Measurements from ENCODE around the gene ABCC9. TPM values are rescaled to one million over a fixed set of nuclear protein-coding genes. Genes with fewer than 3 reads are reported as not detected.

Gene ABCC9
- total RNA-seq, 1 experiment from 2014 or later: not detected

DNA sequence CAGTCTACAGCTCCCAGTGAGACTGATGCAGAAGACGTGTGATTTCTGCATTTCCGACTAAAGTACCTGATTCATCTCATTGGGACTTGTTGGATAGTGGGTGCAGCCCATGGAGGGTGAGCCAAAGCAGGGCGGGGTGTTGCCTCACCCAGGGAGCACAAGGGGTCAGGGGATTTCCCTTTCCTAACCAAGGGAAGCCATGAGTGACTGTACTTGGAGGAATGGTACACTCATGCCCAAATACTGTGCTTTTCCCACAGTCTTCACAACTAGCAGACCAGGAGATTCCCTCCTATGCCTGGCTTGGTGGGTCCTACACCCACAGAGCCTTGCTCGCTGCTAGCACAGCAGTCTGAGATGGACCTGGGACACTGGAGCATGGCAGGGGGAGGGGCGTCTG, 21.0 kb upstream of the ABCC9 start:
- intact Hi-C loops (cut with micrococcal nuclease; ENCODE audit: unreplicated experiment): no loop called here
- no peak for TF ChIP-seq CTCF (IDR thresholded peaks at IDR 0.05; ENCODE audit: unreplicated experiment)
- Mint-ChIP-seq H3K27ac (ENCODE audit: unreplicated experiment) (no peak overlapping the region), H3K4me1 (ENCODE audit: low read depth, unreplicated experiment) (no peaks in the 10 kb centered on the region), H3K27me3 (ENCODE audit: unreplicated experiment) (no peaks in the 10 kb centered on the region), H3K36me3 (ENCODE audit: insufficient read depth, unreplicated experiment) (no peaks in the 10 kb centered on the region), H3K4me3 (ENCODE audit: low read depth, unreplicated experiment) (no peak overlapping the region), H3K9me3 (ENCODE audit: low read depth, unreplicated experiment) (peaks cover 3% of the 10 kb centered on the region)
- no TSS peak for BruUV-seq (replicated peaks)
- DNase-seq: no peak
- CTCF ChIA-PET: no interaction called here

- Mint-ChIP-seq H3K9me3 (ENCODE audit: low read depth, unreplicated experiment) (peaks cover 9% of the 10 kb centered on the region), H3K4me3 (ENCODE audit: low read depth, unreplicated experiment) (no peak overlapping the region), H3K36me3 (ENCODE audit: insufficient read depth, unreplicated experiment) (no peaks in the 10 kb centered on the region), H3K4me1 (ENCODE audit: low read depth, unreplicated experiment) (no peaks in the 10 kb centered on the region), H3K27me3 (ENCODE audit: unreplicated experiment) (no peaks in the 10 kb centered on the region), H3K27ac (ENCODE audit: unreplicated experiment) (no peak overlapping the region)
- no peak for DNase-seq
- TF ChIP-seq CTCF (IDR thresholded peaks at IDR 0.05; ENCODE audit: unreplicated experiment): no peak
- intact Hi-C loops (cut with micrococcal nuclease; ENCODE audit: unreplicated experiment): loop anchor here (5.0 kb wide), 1 partner anchor 358 kb away; no protein-coding TSS in a partner anchor
- no TSS peak for BruUV-seq (replicated peaks)
- CTCF ChIA-PET: no interaction called here
Measured at GRCh38 chr12:21950649-21951048, 9.4 kb upstream of the ABCC9 start.

- H3K36me3 Mint-ChIP-seq (ENCODE audit: insufficient read depth, unreplicated experiment): no peaks in the 10 kb centered on the region
- no peaks in the 10 kb centered on the region for H3K27me3 Mint-ChIP-seq (ENCODE audit: unreplicated experiment)
- TF ChIP-seq CTCF (IDR thresholded peaks at IDR 0.05; ENCODE audit: unreplicated experiment): no peak
- H3K9me3 Mint-ChIP-seq (ENCODE audit: low read depth, unreplicated experiment): peaks cover 9% of the 10 kb centered on the region
- no peak overlapping the region for H3K4me3 Mint-ChIP-seq (ENCODE audit: low read depth, unreplicated experiment)
- no peak for DNase-seq
- BruUV-seq (replicated peaks): no TSS peak
- no peaks in the 10 kb centered on the region for H3K4me1 Mint-ChIP-seq (ENCODE audit: low read depth, unreplicated experiment)
- CTCF ChIA-PET: no interaction called here
- intact Hi-C loops (cut with micrococcal nuclease; ENCODE audit: unreplicated experiment): no loop called here
- H3K27ac Mint-ChIP-seq (ENCODE audit: unreplicated experiment): no peak overlapping the region
Measured at GRCh38 chr12:21949036-21949435, 7.8 kb upstream of the ABCC9 start.

DNA sequence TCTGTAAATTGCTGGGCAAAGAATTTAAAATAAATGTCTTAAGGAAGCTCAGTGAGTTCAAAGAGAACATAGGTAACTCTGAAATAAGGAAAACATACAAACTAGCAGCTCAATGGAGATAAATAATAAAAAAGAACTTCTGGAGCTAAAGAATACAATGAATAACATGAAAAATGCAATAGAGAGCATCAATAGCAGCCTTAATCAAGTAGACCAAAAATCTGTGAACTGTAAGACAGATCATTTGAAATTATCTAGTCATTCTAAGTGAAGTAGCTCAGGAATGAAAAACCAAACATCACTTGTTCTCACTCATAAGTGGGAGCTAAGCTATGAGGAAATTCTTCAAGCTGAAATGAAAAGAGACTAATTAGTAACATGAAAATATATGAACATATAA, 5.8 kb upstream of the ABCC9 start:
- TF ChIP-seq CTCF (IDR thresholded peaks at IDR 0.05; ENCODE audit: unreplicated experiment): no peak
- Mint-ChIP-seq H3K27me3 (ENCODE audit: unreplicated experiment) (no peaks in the 10 kb centered on the region), H3K4me3 (ENCODE audit: low read depth, unreplicated experiment) (no peak overlapping the region), H3K27ac (ENCODE audit: unreplicated experiment) (no peak overlapping the region), H3K4me1 (ENCODE audit: low read depth, unreplicated experiment) (no peaks in the 10 kb centered on the region), H3K36me3 (ENCODE audit: insufficient read depth, unreplicated experiment) (no peaks in the 10 kb centered on the region), H3K9me3 (ENCODE audit: low read depth, unreplicated experiment) (peaks cover 9% of the 10 kb centered on the region)
- intact Hi-C loops (cut with micrococcal nuclease; ENCODE audit: unreplicated experiment): no loop called here
- DNase-seq: no peak
- CTCF ChIA-PET: no interaction called here
- no TSS peak for BruUV-seq (replicated peaks)

- no peak overlapping the region for H3K4me3 Mint-ChIP-seq (ENCODE audit: low read depth, unreplicated experiment)
- TF ChIP-seq CTCF (IDR thresholded peaks at IDR 0.05; ENCODE audit: unreplicated experiment): no peak
- intact Hi-C loops (cut with micrococcal nuclease; ENCODE audit: unreplicated experiment): no loop called here
- no peaks in the 10 kb centered on the region for H3K4me1 Mint-ChIP-seq (ENCODE audit: low read depth, unreplicated experiment)
- no peaks in the 10 kb centered on the region for H3K27me3 Mint-ChIP-seq (ENCODE audit: unreplicated experiment)
- H3K27ac Mint-ChIP-seq (ENCODE audit: unreplicated experiment): no peak overlapping the region
- no TSS peak for BruUV-seq (replicated peaks)
- no peak for DNase-seq
- H3K36me3 Mint-ChIP-seq (ENCODE audit: insufficient read depth, unreplicated experiment): no peaks in the 10 kb centered on the region
- CTCF ChIA-PET: no interaction called here
- H3K9me3 Mint-ChIP-seq (ENCODE audit: low read depth, unreplicated experiment): peaks cover 8% of the 10 kb centered on the region
Measured at GRCh38 chr12:21945002-21945401, 3.8 kb upstream of the ABCC9 start.

All from Calu3 (cell line).